G401 (cell line): ENCODE measurements around the gene ATF6B. TPM values are rescaled to one million over a fixed set of nuclear protein-coding genes. Genes with fewer than 3 reads are reported as not detected.
A peak's percentile ranks its signal among the peaks of the same experiment; 100 is the strongest.

Experiments
- DNase-seq: peaks from one replicate; pipeline ENCODE4 v3.0.0-alpha.2; 2015; ENCODE audit warnings: low spot score
- in situ Hi-C: cut with HindIII; loops from 2 replicates; pipeline ENCODE4 v1.10.0; 2016; ENCODE audit warnings: low sequenced_read_pairs, mixed read lengths
- total RNA-seq: library from RNA; depleted of rRNA; stranded (reverse); fragments of >200 nt; shearing (Covaris generic); gene quantifications from 2 replicates; pipeline ENCODE4 v1.2.3, GENCODE V29; 2014; rRNA removed

ATF6B gene
- 21.1 and 23.1 TPM in 2 replicates for total RNA-seq

GRCh38 chr6:32127717-32128592 is at the start of gene ATF6B:
TSS of gene ATF6B (minus strand) at chr6:32128246. CDS start at chr6:32128207, 39 bp downstream.
- in situ Hi-C loops: loop anchor here (5.0 kb wide), 1 partner anchor 54 kb away; the partner anchor contains the start of gene AGER
- DNase-seq: peak; percentile 100

GRCh38 chr6:32177183-32177787 is 49.2 kb upstream of the ATF6B start:
- in situ Hi-C loops: no loop called here
- DNase-seq: no peak

DNA sequence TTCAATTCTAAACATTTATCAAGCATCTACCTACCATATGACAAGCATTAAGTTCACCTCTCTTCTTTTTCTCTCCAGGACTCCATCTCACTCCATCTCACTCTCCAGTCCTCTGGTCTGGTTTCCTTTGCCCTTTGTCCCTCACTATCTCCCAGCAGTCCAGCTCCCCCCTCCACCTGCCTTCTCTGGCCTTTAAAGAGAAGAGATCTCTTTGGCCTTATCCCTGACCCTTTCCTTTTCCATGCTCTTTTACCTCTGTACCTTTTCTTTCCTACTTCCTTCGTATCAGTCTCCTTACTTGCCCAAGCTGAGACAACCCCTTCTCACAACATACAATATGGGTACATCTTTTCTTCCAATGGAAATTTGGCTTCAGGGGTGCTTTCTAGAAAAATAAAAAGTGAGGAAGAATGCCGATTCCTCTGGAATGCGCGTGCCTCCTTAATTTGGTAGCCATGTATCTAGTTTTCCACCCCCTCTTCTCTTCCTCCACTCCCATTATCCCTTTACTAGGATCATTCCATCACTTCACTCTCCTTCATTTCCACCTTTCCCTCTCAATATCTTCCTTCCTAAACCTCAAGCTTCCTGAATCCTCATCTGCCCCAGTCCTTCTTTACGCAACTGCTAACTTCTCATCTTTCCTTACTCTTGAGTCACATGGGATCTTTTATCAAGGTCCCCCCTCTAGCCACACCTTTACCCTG is 48.6 kb upstream of the ATF6B start:
- in situ Hi-C loops: no loop called here
- no peak for DNase-seq

GRCh38 chr6:32175711-32176475 is 47.8 kb upstream of the ATF6B start, which contains the start of gene AGPAT1:
TSS of gene AGPAT1 (minus strand) at chr6:32176084. CDS start at chr6:32171496, 4,588 bp downstream.
- DNase-seq: peak; percentile 99
- in situ Hi-C loops: no loop called here

- DNase-seq: no peak
- in situ Hi-C loops: no loop called here
These were observed 47.3 kb upstream of the ATF6B start for GRCh38 chr6:32175322-32175710.

DNA sequence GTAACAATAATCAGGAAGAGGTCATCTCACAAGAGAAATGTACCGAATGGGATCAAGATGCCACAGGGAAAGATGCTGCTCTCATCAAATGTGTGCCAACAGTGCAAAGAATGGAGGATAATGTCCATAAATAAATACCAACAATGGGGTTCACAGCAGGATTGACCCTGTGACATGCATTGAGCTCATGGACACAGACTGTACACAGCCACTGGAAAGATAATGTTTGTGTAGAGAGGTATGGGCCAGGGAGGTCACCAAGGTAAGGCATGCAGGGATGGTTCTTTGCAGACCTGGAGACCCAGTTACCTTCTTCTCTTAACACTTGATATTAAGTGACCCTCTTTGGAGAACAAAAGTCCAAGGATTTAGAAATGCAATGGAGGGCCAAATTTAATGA is 46.4 kb upstream of the ATF6B start:
- in situ Hi-C loops: no loop called here
- DNase-seq: no peak

DNA sequence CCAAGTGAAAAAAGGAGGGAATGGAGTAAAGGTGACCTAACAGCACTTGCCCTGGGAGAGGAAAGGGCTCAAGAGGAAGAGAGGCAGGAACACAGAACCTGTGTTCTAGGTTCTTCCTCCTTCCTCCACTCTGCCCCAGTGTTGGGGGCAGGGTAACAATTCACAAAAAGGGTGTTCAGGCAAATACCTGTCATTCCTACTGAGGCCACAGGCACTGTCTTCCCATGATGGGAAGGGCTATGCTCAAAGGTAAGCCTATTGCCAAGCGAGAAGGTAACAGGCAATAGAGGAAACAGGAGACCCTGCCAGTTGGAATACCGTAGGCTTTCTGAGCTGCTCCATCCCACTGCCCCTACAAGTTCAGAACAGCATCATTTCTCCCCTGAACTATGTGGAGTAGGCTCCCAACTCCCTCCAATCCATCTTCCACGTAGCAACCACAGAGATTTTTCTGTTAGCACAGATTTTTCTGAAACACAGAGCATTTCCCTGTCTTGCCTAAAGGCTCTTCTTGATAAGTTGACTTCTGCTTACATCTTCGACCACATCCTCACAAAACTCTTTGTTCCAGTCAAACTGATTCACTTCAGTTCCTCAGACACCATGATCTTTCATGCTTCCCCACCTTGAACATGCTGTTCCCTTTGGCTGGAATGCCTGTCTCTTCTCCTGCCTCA is 45.1 kb upstream of the ATF6B start:
- in situ Hi-C loops: no loop called here
- no peak for DNase-seq

DNA sequence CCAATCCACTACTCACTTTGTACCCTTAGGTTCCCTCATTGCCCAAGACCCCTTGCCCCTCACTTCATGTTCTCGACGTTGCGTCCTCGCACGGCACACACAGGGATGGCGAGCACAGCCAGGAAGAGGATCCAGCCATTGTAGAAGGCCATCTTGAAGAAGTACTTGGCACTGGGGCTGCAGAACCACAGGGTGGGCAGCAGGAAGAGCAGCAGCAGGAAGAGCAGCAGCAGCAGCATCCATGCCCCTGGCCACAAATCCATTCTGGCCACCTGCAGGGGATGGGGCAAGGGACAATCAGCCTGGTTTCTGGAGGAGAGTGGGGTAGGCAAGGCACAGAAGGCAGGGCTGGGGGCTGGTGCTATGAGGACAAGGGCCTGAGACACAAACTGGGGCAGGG is 43.2 kb upstream of the ATF6B start:
- in situ Hi-C loops: no loop called here
- DNase-seq: no peak

DNA sequence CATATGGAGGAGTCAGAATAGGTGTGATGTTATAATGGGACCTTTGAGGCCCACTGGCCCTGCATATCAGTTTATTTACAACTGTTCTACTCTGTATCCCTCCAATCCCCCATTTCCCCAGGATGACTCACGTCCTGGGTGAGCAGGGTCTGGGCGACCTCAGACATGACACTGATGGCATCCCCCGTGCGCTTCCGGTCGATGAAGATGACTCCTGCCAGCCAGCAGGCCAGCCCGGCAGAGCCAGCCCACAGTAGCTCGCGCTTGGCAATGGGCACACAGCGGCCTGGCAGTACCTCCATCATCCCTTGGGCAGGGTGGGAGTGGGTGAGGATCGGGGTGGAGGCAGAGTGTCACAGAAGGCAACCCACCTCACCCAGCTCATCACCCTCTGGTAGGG is 42.2 kb upstream of the ATF6B start:
- DNase-seq: no peak
- in situ Hi-C loops: no loop called here

- in situ Hi-C loops: no loop called here
- DNase-seq: no peak
These were observed 41.0 kb upstream of the ATF6B start for GRCh38 chr6:32168807-32169591.

- in situ Hi-C loops: no loop called here
- no peak for DNase-seq
These were observed 40.3 kb upstream of the ATF6B start for GRCh38 chr6:32168350-32168749.

DNA sequence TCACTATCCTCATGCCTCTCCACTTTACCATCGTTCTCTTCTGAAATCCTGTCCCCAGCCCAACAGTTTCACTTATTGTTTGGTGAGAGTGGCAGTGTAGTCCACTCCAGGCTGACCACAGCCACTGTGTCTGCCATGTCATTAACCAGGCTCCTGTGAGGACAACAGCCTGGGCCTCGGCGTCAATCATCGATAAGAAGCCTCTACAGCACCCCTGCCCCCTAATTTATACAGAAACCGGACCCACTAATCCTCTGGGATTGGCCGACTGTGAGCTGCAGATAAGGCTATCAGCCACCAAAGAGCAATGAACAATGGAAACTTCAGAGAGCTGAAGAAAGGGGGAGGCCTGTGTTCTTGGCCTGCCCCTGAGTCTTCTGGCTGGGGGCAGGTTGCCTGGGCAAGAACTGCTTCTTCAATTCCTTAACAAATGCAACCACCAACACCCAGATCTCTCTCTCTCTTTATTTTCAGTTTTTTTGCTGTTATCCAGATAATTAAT is 39.8 kb upstream of the ATF6B start:
- no peak for DNase-seq
- in situ Hi-C loops: no loop called here

DNA sequence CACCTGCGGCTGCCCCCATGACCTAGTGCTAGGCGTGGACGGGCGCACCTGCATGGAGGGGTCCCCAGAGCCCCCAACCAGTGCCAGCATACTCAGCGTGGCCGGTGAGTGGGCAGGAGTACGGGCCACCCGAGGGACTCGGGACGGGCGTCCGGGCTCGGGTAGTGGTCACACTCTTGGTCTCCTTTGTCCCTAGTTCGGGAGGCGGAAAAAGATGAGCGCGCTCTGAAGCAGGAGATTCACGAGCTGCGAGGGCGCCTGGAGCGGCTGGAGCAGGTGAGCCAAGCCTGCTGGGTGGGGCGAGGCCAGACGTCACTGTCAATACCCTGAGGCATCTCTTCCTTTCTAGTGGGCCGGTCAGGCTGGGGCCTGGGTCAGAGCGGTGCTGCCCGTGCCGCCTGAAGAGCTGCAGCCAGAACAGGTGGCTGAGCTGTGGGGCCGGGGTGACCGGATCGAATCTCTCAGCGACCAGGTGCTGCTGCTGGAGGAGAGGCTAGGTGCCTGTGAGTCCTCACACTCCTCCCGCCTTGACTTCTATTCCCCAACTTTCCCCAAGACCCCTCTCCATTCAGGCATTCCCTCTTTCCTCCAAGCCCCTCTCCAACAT is 39.2 kb upstream of the ATF6B start:
- in situ Hi-C loops: no loop called here
- no peak for DNase-seq

- DNase-seq: no peak
- in situ Hi-C loops: no loop called here
These were observed 38.5 kb upstream of the ATF6B start for GRCh38 chr6:32166411-32167061.

GRCh38 chr6:32164295-32164694 is 36.2 kb upstream of the ATF6B start, which contains the start of gene EGFL8:
TSS of gene EGFL8 (plus strand) at chr6:32164595. CDS start at chr6:32166166, 1,571 bp downstream.
- DNase-seq: no peak
- in situ Hi-C loops: no loop called here

DNA sequence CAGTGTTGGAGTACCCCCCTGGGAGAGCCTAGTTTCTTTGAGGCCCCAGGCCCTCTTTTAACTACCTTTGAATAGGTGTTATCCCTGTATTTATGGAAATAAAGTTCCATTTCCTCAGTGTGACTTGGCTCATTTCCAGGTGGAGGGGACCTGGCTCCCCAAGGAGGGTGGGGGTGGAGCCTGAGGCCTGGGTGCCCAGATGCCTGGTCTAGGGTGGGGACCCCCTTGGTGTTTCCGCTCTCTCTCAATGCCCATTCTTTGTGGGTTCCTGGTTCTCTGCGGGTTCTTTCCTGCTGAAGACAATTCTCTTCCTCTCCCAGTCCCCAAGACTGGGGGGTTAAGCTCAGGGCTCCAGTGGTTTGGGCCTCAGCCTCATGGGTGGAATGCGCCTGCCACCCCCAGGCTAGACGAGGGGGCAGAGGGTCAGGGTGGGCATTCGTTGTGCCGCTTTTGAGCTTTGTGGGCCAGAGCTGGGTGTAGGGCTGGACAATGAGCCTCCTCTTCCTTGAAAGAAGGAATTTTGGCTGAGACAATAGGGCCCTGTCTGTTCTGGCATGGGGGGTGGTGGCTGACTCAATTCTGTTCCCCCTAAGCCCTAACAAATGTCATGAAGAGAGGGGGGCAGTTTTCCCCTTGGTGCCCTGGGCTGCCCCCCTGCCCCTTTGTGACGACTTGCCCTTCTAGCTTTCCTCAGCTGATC is 35.7 kb upstream of the ATF6B start:
- DNase-seq: no peak
- in situ Hi-C loops: no loop called here
